WTC11 (cell line): ENCODE measurements around the gene STX8.
"Not testable (repeated sequence)": the region's sequence is repeated elsewhere in the genome, so short reads cannot be mapped to it uniquely, and the experiment has no call there.

Experiments
- CTCF ChIP-seq: fragments of 200-600 bp; IDR thresholded peaks from 2 replicates; pipeline ENCODE4 v1.8.0; 2022; ENCODE audit warnings: antibody characterized with exemption
- ZNF263 ChIP-seq: sonication (generic); formaldehyde crosslinking; IDR thresholded peaks from 2 replicates; pipeline ENCODE4 v1.8.1; 2022; ENCODE audit warnings: low read depth, mild to moderate bottlenecking, moderate library complexity, missing genetic modification reagents
- TF ChIP-seq, protein P1 (sequence below): sonication (generic); formaldehyde crosslinking; IDR thresholded peaks from 2 replicates; pipeline ENCODE4 v1.8.1; 2023; ENCODE audit warnings: mild to moderate bottlenecking, missing genetic modification reagents, moderate library complexity

DNA sequence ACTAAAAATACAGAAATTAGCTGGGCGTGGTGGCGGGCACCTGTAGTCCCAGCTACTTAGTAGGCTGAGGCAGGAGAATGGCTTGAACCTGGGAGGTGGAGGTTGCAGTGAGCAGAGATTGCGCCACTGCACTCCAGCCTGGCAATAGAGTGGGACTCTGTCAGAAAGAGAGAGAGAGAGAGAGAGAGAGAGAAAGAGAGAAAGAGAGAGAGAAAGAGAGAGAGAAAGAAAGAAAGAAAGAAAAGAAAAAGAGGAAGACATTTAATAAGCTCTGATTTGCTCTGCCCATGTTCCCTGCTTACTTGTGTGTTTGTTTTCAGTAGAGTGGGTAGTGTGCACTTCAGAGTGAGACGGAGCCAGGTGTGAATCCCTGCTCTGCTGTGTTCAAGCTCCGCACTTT is 22.0 kb upstream of the STX8 start:
- not testable (repeated sequence) for TF ChIP-seq ZNF263 (CRISPR knock-in tag); CTCF
- TF ChIP-seq, protein P1, sequence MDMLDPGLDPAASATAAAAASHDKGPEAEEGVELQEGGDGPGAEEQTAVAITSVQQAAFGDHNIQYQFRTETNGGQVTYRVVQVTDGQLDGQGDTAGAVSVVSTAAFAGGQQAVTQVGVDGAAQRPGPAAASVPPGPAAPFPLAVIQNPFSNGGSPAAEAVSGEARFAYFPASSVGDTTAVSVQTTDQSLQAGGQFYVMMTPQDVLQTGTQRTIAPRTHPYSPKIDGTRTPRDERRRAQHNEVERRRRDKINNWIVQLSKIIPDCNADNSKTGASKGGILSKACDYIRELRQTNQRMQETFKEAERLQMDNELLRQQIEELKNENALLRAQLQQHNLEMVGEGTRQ (CRISPR knock-in tag), result not testable (repeated sequence)
